ENCODE results near the gene PTF1A.

Gene PTF1A

GRCh38 chr10:23189024-23189423 is 3.1 kb upstream of the PTF1A start:
- DNase-seq = no peak

DNA sequence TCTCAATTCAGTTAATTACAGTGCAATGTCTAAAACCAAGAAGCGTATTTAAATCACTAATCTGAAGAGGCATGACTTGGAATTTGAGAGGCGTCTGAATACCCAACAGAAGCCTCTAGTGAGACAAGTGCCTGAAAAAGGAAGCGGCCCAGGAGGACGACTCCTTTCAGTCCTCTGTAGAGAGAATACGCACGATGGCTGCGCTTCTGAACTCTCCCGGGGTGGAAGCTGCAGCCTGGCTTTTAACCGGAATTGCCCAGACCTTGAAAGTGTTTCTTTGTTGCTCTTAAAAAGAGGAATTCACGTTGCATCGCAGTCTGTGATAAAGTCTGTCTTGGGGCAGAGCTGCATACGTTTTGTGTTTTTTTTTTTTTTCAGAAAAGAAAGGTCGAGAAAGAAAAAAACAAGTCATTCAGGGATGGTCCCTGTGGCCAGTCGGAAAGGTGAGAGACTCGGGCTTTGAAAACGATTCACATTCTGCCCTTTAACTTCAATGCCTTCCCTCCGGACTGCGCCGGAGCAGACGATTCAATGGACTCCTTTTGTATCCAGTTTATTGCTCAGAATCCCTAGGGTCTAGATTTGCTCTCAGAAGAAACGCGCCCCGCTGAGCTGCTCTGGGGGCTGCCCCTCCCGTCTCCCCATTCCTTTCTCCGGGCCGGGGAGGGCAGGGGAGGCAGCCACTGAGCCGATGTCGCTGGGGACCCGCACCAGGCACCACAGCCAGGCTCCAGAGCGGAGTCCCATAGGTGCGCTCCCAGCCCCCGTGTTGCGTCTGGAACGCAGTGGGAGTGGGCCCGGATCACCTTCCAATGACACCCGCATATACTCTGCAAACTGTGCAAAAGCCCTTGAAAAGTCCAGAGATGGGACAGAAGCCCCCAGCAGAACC is 994 bp upstream of the PTF1A start:
- DNase-seq = no peak

DNA sequence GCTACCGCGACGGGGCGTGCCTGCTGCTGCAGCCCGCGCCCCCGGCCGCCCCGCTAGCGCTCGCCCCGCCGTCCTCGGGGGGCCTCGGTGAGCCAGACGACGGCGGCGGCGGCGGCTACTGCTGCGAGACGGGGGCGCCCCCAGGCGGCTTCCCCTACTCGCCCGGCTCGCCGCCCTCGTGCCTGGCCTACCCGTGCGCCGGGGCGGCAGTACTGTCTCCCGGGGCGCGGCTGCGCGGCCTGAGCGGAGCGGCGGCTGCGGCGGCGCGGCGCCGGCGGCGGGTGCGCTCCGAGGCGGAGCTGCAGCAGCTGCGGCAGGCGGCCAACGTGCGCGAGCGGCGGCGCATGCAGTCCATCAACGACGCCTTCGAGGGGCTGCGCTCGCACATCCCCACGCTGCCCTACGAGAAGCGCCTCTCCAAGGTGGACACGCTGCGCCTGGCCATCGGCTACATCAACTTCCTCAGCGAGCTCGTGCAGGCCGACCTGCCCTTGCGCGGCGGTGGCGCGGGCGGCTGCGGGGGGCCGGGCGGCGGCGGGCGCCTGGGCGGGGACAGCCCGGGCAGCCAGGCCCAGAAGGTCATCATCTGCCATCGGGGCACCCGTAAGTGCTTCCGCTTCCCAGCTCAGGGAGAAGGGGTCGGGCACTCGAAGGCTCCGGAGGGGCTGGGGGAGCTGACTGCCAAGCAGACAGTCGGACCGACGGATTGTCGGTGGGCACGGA is 761 bp downstream of the PTF1A start:
- DNase-seq = no peak

GRCh38 chr10:23193435-23194074 is 1.4 kb downstream of the PTF1A start:
- no peak for DNase-seq

DNA sequence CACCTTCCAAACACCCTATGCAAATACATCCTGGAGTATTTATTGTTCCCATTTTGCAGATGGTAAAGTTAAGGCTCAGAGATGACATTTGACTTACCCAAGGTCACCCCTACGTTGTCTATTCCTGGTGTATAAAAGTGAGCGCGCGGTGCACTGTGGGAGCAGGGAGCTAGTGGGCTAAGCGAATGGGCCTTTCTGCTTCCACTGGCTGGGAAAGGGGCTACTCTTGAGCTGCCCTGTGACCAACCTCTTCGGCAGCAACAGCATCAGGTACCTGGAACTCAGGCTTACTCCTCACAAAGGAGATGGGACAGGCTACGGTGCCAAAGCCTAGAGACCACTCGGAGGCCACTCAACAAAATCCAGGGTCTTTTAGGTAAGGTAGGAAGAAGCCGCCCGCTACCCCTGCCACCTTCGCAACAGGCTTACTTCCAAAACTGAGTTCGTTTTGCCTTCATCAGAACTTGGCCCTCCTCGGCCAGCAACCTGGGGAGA is 2.4 kb downstream of the PTF1A start:
- DNase-seq = no peak

DNA sequence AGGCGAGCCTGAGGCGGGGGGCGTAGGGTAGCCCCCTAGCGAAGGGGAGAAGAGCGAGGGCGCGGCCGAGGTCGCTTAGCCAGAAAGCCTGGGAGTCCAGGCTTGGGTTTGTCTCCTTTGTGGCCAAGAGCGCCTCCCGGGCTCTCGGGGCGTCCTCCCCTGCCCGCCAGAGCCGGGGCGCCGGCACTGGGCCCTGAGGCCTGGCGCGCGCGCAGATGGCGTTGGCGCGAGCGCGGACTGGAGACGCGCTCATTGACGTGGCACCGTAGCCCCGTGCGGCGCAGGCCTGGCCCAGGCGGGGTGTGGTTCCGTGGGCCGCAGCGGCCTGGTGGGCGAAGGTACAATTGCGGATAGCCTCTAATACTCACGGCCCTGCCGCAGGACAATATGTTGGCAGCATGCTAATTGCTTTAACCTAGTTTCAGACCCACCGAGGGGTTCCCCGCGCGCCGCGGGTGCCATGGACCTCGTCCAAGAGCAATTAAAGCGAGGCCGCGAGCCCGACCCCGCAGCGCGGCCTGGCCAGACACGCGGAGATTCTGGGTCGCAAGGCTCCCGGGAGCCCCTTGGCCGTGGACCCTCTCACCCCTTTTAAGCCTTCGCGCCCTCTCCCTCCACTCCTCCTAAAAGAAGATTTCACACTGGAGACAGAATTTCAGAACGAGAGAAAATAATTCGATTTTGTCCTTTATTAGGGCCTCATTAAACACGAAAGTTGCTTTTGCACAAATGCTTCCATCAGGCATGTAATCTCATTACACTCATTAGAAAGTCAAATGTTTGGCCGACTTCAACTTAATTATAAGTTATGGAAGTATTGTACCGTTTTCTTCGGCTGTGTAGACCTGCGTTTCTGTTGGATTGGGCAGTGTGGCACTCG is 3.1 kb downstream of the PTF1A start:
- DNase-seq = no peak

DNA sequence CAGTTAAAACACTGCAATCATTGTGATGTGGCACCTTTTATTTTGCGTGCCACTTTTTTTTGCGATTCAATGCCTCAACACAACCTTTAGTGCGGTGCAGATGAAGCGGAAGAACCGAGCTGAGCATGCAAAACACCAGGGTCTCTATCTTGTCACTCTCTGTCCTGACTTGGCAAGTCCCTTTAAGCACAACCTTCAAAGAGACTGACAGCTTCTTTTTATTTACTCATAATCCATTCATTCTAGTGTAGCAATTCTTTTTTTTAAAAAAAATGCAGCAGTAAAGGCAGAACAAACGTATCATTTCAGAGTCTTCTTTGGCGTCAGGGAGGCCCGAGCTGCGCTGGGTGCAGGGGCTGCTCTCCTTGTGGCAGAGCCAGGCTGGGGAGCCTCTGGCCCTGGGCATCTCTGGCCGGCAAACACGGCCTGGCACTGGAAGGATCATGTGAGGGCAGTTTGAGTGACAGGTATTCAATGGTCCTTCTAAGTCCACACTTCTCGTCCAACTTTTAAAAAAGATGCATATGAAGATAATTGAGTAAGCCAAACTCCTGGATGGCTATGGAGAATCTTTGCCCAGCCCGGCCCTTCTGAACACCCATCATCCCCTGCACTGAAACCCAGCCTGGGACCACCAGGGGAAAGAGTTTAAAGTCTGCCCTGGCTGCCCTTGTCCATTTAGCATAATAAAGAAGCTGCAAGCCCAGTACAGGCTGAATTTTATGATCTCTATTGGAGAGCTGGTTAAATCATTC is 3.9 kb downstream of the PTF1A start:
- DNase-seq = no peak

- no peak for DNase-seq
Measured at GRCh38 chr10:23196915-23197314, 4.8 kb downstream of the PTF1A start.

- DNase-seq = no peak
Measured at GRCh38 chr10:23197416-23197861, 5.3 kb downstream of the PTF1A start.

GRCh38 chr10:23198610-23198939 is 6.5 kb downstream of the PTF1A start:
- no peak for DNase-seq

DNA sequence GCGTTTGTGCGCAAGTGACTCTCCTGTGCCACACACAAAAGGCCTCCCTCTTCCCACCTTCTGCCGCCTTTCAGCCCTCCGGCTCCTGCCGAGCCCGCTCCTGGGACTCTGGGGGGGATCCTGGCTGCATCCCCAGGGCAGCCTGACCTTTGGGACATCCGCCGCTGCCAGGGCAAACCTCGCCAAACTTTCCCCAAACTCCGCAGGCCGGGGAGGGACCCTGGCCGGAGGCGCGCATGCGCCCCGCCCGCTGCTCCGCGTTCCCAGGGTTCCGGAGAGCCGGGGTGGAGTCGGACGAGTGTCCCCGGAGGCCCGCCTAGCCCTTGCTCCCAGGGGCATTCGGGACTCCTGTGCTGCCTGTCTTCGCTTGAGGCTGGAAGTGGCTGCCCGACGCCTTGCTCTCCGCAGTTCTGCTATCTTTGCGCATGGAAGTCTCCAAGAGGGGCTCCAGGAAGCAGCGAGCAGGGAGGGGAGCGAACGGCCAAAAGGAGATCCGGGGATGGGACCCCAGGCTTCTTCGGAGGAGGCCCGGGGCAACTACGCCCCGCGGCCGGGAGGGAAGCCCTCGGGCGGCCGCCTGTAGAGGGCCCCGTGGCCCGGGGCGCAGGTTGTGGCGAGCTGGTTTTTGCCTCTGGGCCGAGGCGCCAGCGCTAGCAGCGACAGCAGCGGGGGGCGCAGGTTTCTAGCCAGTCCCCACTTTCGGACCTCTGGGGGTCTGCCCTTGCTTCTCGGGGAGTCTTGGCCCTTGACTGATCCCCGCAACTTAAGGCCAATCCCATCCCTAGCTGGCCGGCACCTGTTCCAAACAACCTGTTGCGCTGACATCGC is 7.0 kb downstream of the PTF1A start:
- no peak for DNase-seq

GRCh38 chr10:23199768-23200511 is 7.8 kb downstream of the PTF1A start:
- DNase-seq = no peak

DNA sequence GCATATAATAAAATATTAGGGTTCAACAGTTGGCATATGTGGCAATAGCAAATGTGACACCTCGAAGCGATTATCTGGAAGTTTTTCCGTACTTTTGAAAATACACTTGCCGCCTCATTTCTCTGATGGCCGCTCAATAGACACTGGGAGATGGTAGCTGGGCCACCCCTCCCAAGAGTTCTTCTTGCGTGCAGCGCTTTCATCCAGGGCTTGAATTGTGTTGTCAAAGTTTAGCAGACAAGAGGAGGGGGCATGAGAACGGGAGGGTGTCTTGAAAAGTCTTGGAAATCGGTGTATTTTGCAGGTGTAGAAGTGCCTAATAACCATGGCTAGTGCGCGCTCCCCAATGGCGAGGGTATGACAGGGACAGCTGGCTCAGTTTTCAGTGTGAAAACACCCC is 8.5 kb downstream of the PTF1A start:
- no peak for DNase-seq

DNA sequence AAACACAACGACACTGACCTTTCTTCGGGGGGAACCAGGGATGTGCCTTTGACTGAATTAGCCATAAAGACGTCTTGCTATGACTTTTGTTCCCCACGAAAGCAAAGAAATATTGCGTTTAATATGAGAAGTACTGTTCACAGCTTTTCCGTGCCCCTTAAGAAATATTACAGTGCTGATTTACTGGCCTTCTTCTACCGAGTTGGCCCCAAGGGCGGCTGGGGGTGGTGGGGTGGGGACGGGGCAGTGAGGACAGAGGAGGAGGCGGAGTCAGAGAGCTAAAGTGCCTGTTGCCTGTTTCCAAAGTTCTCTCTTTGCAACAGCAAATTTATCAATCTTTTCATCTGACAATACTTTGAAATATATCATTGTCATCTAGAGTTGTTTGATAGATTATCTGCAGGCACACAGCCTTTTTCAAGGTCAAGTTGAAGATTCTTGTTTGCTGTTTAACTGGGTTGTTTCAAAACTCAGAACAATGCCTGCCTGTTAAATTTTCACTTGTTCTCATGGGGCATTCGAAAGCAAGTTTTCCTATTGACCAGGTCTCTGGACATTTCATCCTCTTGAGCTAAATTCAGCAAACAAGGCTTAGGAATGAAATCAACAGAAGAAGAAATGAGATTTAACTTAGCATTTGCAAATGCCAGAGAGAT is 9.0 kb downstream of the PTF1A start:
- no peak for DNase-seq

GRCh38 chr10:23201837-23202236 is 9.7 kb downstream of the PTF1A start:
- DNase-seq = no peak

- no peak for DNase-seq
Measured at GRCh38 chr10:23202779-23203178, 10.7 kb downstream of the PTF1A start.

DNA sequence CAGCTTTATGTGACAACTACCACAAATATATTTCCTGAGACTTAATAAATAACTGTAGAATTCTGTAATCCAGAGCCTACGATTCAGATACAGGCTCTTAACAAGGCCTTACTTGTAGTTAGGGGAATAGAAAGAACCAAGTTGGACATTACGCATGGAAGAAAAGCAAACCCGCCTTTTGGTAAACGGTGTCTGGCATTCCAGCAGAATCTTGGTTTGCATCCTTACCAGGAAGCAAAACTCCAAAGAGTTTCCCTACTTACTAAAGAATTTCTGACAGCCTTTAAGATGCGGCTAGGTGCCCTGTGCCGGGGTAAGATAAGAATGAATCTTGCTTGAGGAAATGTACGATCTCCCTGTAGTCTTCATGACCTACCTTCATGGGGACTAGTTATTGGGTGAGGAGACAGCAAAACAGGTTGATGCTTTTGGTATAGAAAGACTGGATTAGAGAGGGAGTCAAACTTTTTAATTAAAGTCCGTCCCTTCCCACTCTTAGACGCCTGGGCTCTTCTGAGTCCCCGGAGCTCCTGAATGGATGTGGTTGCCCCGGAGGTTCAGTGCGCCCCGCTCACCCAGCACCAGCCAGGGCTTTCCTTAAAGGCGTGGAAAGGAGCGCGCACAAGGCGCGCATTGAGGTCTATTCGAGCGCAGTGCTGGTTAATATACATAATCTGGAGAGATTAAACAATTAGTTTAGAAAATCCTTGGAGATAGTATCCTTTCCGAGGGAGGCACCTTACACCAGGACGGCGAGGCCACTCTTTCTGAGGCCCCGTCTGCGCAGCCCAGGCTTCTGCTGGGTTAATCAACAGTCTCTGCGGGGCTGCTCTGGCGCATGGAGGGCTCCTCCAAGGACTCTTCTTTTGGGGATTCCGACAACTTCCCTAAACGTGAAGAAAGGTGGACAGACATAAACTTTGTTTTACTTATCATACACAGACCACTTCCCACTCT is 11.5 kb downstream of the PTF1A start:
- no peak for DNase-seq

DNA sequence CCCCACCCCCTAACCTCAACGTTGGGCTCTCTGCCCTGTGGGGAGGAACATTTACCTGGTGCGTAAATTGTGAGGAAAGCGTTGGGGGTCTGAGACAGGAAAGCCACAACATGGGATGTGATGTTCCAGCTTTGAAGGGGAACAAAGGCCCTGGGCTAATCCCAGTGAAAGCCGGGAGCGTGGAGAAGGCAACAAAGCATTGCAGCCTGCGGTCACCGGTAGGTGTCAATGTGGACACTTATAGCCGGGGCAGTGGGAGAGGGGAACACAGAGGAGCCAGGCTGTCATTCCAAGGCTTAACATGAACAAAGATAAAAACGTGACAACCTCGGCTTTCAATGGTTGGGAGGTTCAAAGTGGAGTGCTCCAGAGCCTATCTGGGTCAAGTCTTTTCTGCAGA is 12.7 kb downstream of the PTF1A start:
- no peak for DNase-seq

Data from stimulated activated CD4-positive, alpha-beta T cell treated with anti-CD3 and anti-CD28 coated beads, Interleukin-12 subunit alpha, Interleukin-12 subunit beta, amount 100 ng/mL, for 4 hours (primary cell).